Endothelial cell of umbilical vein (primary cell): ENCODE results near the gene MGAT4B. TPM values are rescaled to one million over a fixed set of nuclear protein-coding genes. Genes with fewer than 3 reads are reported as not detected.
A peak's percentile ranks its signal among the peaks of the same experiment; 100 is the strongest.

Experiments
- BruUV-seq: library from RNA; stranded (reverse); fragments of 400-500 nt; replicated peaks from 2 replicates; lab custom pipeline; 2021; lab: Mats Ljungman, UMichigan
- CTCF ChIA-PET: fragments of 300-600, 350-600 bp; sonication (Branson Sonifier 250); formaldehyde crosslinking; loops from one replicate; lab custom pipeline; 2021; ENCODE audit warnings: antibody characterized with exemption, inconsistent platforms; lab: Charles Lee
- POLR2A ChIA-PET: fragments of 300-600, 350-600 bp; sonication (Branson Sonifier 250); formaldehyde crosslinking; loops from one replicate; lab custom pipeline; 2021; ENCODE audit warnings: antibody characterized with exemption, inconsistent platforms; lab: Charles Lee
- DNase-seq: peaks from one replicate; pipeline ENCODE4 v3.0.0-alpha.2; 2011; ENCODE audit warnings: low read depth, low spot score
- FAIRE-seq: peaks from 2 replicates; lab custom pipeline; 2011; peaks lifted over from hg19 to GRCh38; lab: Jason Lieb, UNC
- H2AFZ ChIP-seq: 2 replicates; pipeline ENCODE4 v1.6.0; 2012; ENCODE audit warnings: low read depth, low read length, control low read depth, inconsistent platforms
- H3K27ac ChIP-seq: 2 replicates; pipeline ENCODE4 v1.5.1; 2011; ENCODE audit warnings: low read depth, mild to moderate bottlenecking, control low read depth, low read length, moderate library complexity; ENCODE audit not compliant: insufficient read depth
- H3K27me3 ChIP-seq, 2 experiments: 2 replicates each; pipeline versions ENCODE4 v1.6.0 to v1.6.1; 2011; ENCODE audit warnings: low read length in 2 of 2, mixed read lengths in 1 of 2; ENCODE audit not compliant: control insufficient read depth in 2 of 2, insufficient read depth in 2 of 2
- H3K36me3 ChIP-seq, 2 experiments: 2 replicates in 1 of 2; 3 replicates in 1 of 2; pipeline ENCODE4 v1.5.1; 2011; ENCODE audit warnings: low read length in 2 of 2, mild to moderate bottlenecking in 1 of 2, moderate library complexity in 1 of 2; ENCODE audit not compliant: control insufficient read depth in 2 of 2, insufficient read depth in 2 of 2; ENCODE audit errors: extremely low read depth in 1 of 2
- H3K4me1 ChIP-seq: 3 replicates; pipeline ENCODE4 v1.5.1; 2011; ENCODE audit warnings: mild to moderate bottlenecking, low read length; ENCODE audit not compliant: control insufficient read depth, insufficient read depth; ENCODE audit errors: extremely low read depth
- H3K4me2 ChIP-seq: 2 replicates; pipeline ENCODE4 v1.6.1; 2011; ENCODE audit warnings: low read length, control low read depth, mixed read lengths; ENCODE audit not compliant: insufficient read depth
- H3K4me3 ChIP-seq, 3 experiments: fragments of 200-600 bp in 1 of 3; sonication (generic), shearing (Covaris generic) in 1 of 3; replicated peaks in 1 of 3; 2 replicates each; pipeline ENCODE4 v1.5.1; 2011 to 2016; ENCODE audit warnings: control low read depth in 3 of 3, low read length in 3 of 3, mild to moderate bottlenecking in 2 of 3, inconsistent platforms in 1 of 3, low read depth in 1 of 3, moderate library complexity in 1 of 3; ENCODE audit not compliant: insufficient read depth in 1 of 3
- H3K79me2 ChIP-seq: 2 replicates; pipeline ENCODE4 v1.6.0; 2012; ENCODE audit warnings: low read length, inconsistent platforms; ENCODE audit not compliant: control insufficient read depth, insufficient read depth
- H3K9ac ChIP-seq: replicated peaks from 2 replicates; pipeline ENCODE3; 2011; ENCODE audit warnings: low read length, control low read depth; ENCODE audit not compliant: insufficient read depth; ENCODE audit errors: extremely low read depth
- H3K9me1 ChIP-seq: replicated peaks from 3 replicates; pipeline ENCODE4 v1.6.0; 2011; ENCODE audit warnings: mild to moderate bottlenecking, low read length; ENCODE audit not compliant: control insufficient read depth, insufficient read depth; ENCODE audit errors: extremely low read depth
- H3K9me3 ChIP-seq: replicated peaks from 2 replicates; pipeline ENCODE4 v1.5.1; 2012; ENCODE audit warnings: low read length, inconsistent platforms; ENCODE audit not compliant: control insufficient read depth, insufficient read depth
- H4K20me1 ChIP-seq: replicated peaks from 2 replicates; pipeline ENCODE3; 2011; ENCODE audit warnings: mild to moderate bottlenecking, low read length; ENCODE audit not compliant: control insufficient read depth, insufficient read depth; ENCODE audit errors: extremely low read depth
- EZH2 ChIP-seq: IDR thresholded peaks from 2 replicates; pipeline ENCODE4 v1.6.1; 2012; ENCODE audit warnings: borderline replicate concordance, low read depth, mild to moderate bottlenecking, moderate library complexity, low read length, inconsistent platforms; ENCODE audit not compliant: severe bottlenecking
- JUN ChIP-seq: IDR thresholded peaks from 2 replicates; pipeline ENCODE4 v1.6.1; 2011; ENCODE audit warnings: borderline replicate concordance, low read depth; ENCODE audit not compliant: insufficient read length, insufficient read depth
- MAX ChIP-seq: IDR thresholded peaks from 2 replicates; pipeline ENCODE4 v1.6.1; 2011; ENCODE audit not compliant: insufficient read depth, insufficient read length
- MYC ChIP-seq: IDR thresholded peaks from one replicate; pipeline ENCODE4 v1.6.1; 2011; ENCODE audit warnings: mild to moderate bottlenecking, low read depth, low read length
- POLR2A ChIP-seq: IDR thresholded peaks from 2 replicates; pipeline ENCODE4 v1.6.1; 2012; ENCODE audit warnings: low read depth, mild to moderate bottlenecking, control low read depth, low read length
- POLR2AphosphoS5 ChIP-seq: IDR thresholded peaks from 2 replicates; pipeline ENCODE4 v1.6.1; 2012; ENCODE audit warnings: low read depth, mild to moderate bottlenecking, control low read depth, low read length, moderate library complexity; ENCODE audit not compliant: insufficient read depth
- dilution Hi-C: fragments of 300-500 bp; cut with MboI; formaldehyde crosslinking; loops from one replicate; pipeline ENCODE4 v1.15.0; 2019; ENCODE audit warnings: low sequenced_read_pairs; ENCODE audit not compliant: extremely low pct_ligation_motif_present
- intact Hi-C: fragments of 100-400 bp; cut with micrococcal nuclease; formaldehyde crosslinking; loops from one replicate; pipeline ENCODE4 v1.10.0; 2022
- polyA plus RNA-seq, 4 experiments: library from polyadenylated mRNA; depleted of rRNA in 3 of 4; stranded (reverse) in 3 of 4; unstranded in 1 of 4; fragments of >200 nt; gene quantifications; 2 replicates each; pipeline versions ENCODE4 v1.2.1 to v1.2.3, GENCODE V29; 2011 to 2012; ENCODE audit warnings: missing spikeins in 1 of 4
- total RNA-seq: library from RNA; stranded (reverse); gene quantifications from 2 replicates; pipeline ENCODE4 v1.2.3, GENCODE V29; 2021
- TF ChIP-seq, protein P1 (sequence below), 2 donors: IDR thresholded peaks; 1 replicate in 1 of 2; 2 replicates in 1 of 2; pipeline ENCODE4 v1.5.1; 2011; ENCODE audit warnings: low read length in 2 of 2, mild to moderate bottlenecking in 2 of 2, moderate library complexity in 2 of 2, control low read depth in 1 of 2, inconsistent platforms in 1 of 2, low read depth in 1 of 2; ENCODE audit not compliant: insufficient read depth in 1 of 2; ENCODE audit errors: extremely low read depth in 1 of 2

MGAT4B gene
- total and polyA plus RNA-seq, 2 donors (not counting 3 experiments of a cell fraction or from before 2014, with no cell fraction given), result 243 TPM

DNA sequence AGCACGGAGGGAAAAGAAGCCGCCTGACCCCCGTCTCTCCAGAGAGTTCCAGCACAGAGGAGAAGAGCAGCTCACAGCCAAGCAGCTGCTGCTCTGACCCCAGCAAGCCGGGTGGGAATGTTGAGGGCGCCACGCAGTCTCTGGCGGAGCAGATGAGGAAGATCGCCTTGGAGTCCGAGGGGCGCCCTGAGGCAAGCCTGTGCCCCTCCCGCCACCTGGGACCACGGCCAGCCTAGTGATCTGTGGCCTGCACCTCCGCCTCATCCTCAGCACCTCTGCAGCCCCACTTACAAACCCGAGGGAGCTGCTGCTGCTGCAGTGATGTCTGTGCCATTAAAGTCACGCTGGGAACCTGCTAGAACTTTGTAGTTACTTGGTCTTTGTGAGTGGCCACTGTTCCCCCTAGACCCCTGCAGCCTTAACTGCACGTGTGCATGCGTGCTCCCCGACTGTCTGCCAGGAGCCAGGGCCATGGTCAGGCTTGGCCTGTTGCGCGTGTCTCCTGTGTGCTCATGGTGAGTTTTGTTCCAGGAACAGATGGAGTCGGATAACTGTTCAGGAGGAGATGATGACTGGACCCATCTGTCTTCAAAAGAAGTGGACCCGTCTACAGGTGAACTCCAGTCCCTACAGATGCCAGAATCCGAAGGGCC is 26.5 kb upstream of the MGAT4B start:
- H3K9me1 ChIP-seq, result no peaks in the 10 kb centered on the region
- H3K4me2 ChIP-seq, result no peak overlapping the region
- no peaks in the 10 kb centered on the region for H3K9me3 ChIP-seq
- H4K20me1 ChIP-seq, result no peaks in the 10 kb centered on the region
- dilution Hi-C loops (no loop called here), intact Hi-C loops (no loop called here)
- TF ChIP-seq MYC (no peak), POLR2A (no peak)
- TF ChIP-seq, protein P1, sequence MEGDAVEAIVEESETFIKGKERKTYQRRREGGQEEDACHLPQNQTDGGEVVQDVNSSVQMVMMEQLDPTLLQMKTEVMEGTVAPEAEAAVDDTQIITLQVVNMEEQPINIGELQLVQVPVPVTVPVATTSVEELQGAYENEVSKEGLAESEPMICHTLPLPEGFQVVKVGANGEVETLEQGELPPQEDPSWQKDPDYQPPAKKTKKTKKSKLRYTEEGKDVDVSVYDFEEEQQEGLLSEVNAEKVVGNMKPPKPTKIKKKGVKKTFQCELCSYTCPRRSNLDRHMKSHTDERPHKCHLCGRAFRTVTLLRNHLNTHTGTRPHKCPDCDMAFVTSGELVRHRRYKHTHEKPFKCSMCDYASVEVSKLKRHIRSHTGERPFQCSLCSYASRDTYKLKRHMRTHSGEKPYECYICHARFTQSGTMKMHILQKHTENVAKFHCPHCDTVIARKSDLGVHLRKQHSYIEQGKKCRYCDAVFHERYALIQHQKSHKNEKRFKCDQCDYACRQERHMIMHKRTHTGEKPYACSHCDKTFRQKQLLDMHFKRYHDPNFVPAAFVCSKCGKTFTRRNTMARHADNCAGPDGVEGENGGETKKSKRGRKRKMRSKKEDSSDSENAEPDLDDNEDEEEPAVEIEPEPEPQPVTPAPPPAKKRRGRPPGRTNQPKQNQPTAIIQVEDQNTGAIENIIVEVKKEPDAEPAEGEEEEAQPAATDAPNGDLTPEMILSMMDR (IDR thresholded peaks at IDR 0.05; ENCODE audit: extremely low read depth in 1 of 2, insufficient read depth in 1 of 2, low read depth in 1 of 2, low read length in 2 of 2), result no peak
- peaks cover 2% of the 10 kb centered on the region for H3K79me2 ChIP-seq
- no peak overlapping the region for H3K9ac ChIP-seq
- no peak for FAIRE-seq
- H3K27ac ChIP-seq, result no peak overlapping the region
- no peaks in the 10 kb centered on the region for H3K27me3 ChIP-seq
- POLR2A ChIA-PET, result interaction anchor here (1.1 kb wide), 1 partner anchor 12 kb away, joined by 3 read pairs; the partner anchor contains the start of gene SQSTM1
- H3K4me1 ChIP-seq, result no peaks in the 10 kb centered on the region
- no TSS peak for BruUV-seq
- H3K36me3 ChIP-seq, result peaks cover 15 to 65% of the 10 kb centered on the region in 2 experiments
- H3K4me3 ChIP-seq, result no peak overlapping the region
- no peak overlapping the region for H2AFZ ChIP-seq
- no peak for DNase-seq
- CTCF ChIA-PET, result interaction anchor here (1.5 kb wide), 1 partner anchor 31 kb away, joined by 3 read pairs; no protein-coding TSS in a partner anchor

GRCh38 chr5:179832039-179832745 is 25.5 kb upstream of the MGAT4B start:
- Histone ChIP-seq H3K4me3 (no peak overlapping the region), H3K9me3 (no peaks in the 10 kb centered on the region), H2AFZ (no peak overlapping the region), H3K4me1 (no peaks in the 10 kb centered on the region), H3K79me2 (peaks cover 2% of the 10 kb centered on the region), H3K4me2 (no peak overlapping the region), H4K20me1 (no peaks in the 10 kb centered on the region), H3K9me1 (no peaks in the 10 kb centered on the region), H3K27ac (no peak overlapping the region), H3K36me3 (peaks cover 18 to 61% of the 10 kb centered on the region in 2 experiments), H3K27me3 (no peaks in the 10 kb centered on the region), H3K9ac (no peak overlapping the region)
- DNase-seq (no peak), FAIRE-seq (no peak)
- dilution Hi-C loops, result no loop called here
- TF ChIP-seq POLR2A (peak; percentile 44), EZH2 (no peak), MAX (no peak), POLR2AphosphoS5 (no peak), JUN (no peak)
- TF ChIP-seq, protein P1 (IDR thresholded peaks at IDR 0.05; ENCODE audit: extremely low read depth in 1 of 2, insufficient read depth in 1 of 2, low read depth in 1 of 2, low read length in 2 of 2), result no peak
- intact Hi-C loops, result no loop called here
- no TSS peak for BruUV-seq
- CTCF ChIA-PET, result interaction anchor here (1.5 kb wide), 1 partner anchor 30 kb away, joined by 3 read pairs; no protein-coding TSS in a partner anchor
- POLR2A ChIA-PET, result interaction anchor here (1.1 kb wide), 1 partner anchor 11 kb away, joined by 3 read pairs; the partner anchor contains the start of gene SQSTM1
